GM12878 (cell line): ENCODE results near the gene SNRNP200.

Source experiments
- BCL11A ChIP-seq: IDR thresholded peaks from 2 replicates; pipeline ENCODE4 v1.6.1; 2011; ENCODE audit warnings: low read depth, low read length
- CHD1 ChIP-seq: IDR thresholded peaks from 2 replicates; pipeline ENCODE4 v1.6.1; 2012; ENCODE audit warnings: low read depth, low read length, improper control_type of control experiment
- EZH2 ChIP-seq: IDR thresholded peaks from 2 replicates; pipeline ENCODE4 v1.6.1; 2012; ENCODE audit warnings: low read depth, mild to moderate bottlenecking, control low read depth, inconsistent platforms, low read length, borderline replicate concordance; ENCODE audit not compliant: control insufficient read depth
- IRF4 ChIP-seq: IDR thresholded peaks from 2 replicates; pipeline ENCODE4 v1.6.1; 2011; ENCODE audit warnings: low read depth, low read length
- RAD21 ChIP-seq: IDR thresholded peaks from 2 replicates; pipeline ENCODE4 v1.6.1; 2011; ENCODE audit warnings: mild to moderate bottlenecking, low read depth, low read length, moderate library complexity; ENCODE audit not compliant: insufficient read depth
- TAF1 ChIP-seq: IDR thresholded peaks from 2 replicates; pipeline ENCODE4 v1.6.1; 2011; ENCODE audit warnings: mild to moderate bottlenecking, low read depth, low read length, borderline replicate concordance
- ZNF217 ChIP-seq: fragments of 450-650 bp; IDR thresholded peaks from 2 replicates; pipeline ENCODE4 v1.6.1; 2017; ENCODE audit warnings: antibody characterized with exemption, mild to moderate bottlenecking
- TF ChIP-seq, protein P1 (sequence below), 3 experiments: IDR thresholded peaks in 2 of 3; conservative IDR thresholded peaks in 1 of 3; 2 replicates each; pipeline ENCODE4 v1.5.1; 2011; ENCODE audit warnings: low read depth in 3 of 3, low read length in 3 of 3, mild to moderate bottlenecking in 3 of 3, control low read depth in 2 of 3, moderate library complexity in 2 of 3, inconsistent platforms in 1 of 3, mixed read lengths in 1 of 3; ENCODE audit not compliant: control insufficient read depth in 2 of 3, insufficient read depth in 1 of 3; ENCODE audit errors: extremely low read depth in 1 of 3
- TF ChIP-seq, protein P2 (sequence below): fragments of 450-650 bp; IDR thresholded peaks from 2 replicates; pipeline ENCODE4 v1.6.1; 2017; ENCODE audit warnings: mild to moderate bottlenecking
- TF ChIP-seq, protein P3 (sequence below): IDR thresholded peaks from 2 replicates; pipeline ENCODE4 v1.6.1; 2012; ENCODE audit warnings: mild to moderate bottlenecking, low read depth, low read length
- TF ChIP-seq, protein P4 (sequence below): IDR thresholded peaks from 2 replicates; pipeline ENCODE4 v1.6.1; 2011; ENCODE audit warnings: mild to moderate bottlenecking, low read depth, low read length, moderate library complexity; ENCODE audit not compliant: insufficient replicate concordance

DNA sequence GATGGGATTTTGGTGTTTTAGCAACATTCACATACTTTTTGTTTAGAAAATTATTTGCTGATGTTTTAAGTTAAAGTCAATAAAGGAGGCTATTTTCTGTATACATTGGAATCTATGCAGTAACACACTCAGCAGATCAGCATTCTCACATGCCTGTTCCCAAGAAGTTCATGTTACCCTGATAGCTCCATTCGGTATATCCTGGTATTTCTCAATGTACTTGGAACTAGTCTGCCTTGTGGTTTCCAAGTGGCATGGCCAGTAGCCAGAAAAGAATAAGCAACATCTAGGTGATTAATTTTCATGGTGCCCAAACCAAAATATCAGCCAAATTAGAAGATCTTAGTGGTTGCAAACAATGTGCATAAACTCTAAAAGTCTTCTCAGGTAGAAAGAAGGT is 25.1 kb upstream of the SNRNP200 start:
- TF ChIP-seq, protein P1, sequence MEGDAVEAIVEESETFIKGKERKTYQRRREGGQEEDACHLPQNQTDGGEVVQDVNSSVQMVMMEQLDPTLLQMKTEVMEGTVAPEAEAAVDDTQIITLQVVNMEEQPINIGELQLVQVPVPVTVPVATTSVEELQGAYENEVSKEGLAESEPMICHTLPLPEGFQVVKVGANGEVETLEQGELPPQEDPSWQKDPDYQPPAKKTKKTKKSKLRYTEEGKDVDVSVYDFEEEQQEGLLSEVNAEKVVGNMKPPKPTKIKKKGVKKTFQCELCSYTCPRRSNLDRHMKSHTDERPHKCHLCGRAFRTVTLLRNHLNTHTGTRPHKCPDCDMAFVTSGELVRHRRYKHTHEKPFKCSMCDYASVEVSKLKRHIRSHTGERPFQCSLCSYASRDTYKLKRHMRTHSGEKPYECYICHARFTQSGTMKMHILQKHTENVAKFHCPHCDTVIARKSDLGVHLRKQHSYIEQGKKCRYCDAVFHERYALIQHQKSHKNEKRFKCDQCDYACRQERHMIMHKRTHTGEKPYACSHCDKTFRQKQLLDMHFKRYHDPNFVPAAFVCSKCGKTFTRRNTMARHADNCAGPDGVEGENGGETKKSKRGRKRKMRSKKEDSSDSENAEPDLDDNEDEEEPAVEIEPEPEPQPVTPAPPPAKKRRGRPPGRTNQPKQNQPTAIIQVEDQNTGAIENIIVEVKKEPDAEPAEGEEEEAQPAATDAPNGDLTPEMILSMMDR (IDR thresholded peaks at IDR 0.05 in 2 of 3, conservative IDR thresholded peaks at IDR 0.05 in 1 of 3; ENCODE audit: control insufficient read depth in 2 of 3, extremely low read depth in 1 of 3, insufficient read depth in 1 of 3, low read depth in 3 of 3, low read length in 3 of 3) = no peak
- no peak for TF ChIP-seq BCL11A
- TF ChIP-seq, protein P2, sequence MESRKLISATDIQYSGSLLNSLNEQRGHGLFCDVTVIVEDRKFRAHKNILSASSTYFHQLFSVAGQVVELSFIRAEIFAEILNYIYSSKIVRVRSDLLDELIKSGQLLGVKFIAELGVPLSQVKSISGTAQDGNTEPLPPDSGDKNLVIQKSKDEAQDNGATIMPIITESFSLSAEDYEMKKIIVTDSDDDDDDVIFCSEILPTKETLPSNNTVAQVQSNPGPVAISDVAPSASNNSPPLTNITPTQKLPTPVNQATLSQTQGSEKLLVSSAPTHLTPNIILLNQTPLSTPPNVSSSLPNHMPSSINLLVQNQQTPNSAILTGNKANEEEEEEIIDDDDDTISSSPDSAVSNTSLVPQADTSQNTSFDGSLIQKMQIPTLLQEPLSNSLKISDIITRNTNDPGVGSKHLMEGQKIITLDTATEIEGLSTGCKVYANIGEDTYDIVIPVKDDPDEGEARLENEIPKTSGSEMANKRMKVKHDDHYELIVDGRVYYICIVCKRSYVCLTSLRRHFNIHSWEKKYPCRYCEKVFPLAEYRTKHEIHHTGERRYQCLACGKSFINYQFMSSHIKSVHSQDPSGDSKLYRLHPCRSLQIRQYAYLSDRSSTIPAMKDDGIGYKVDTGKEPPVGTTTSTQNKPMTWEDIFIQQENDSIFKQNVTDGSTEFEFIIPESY = no peak
- TF ChIP-seq EZH2 = no peak
- TF ChIP-seq, protein P3, sequence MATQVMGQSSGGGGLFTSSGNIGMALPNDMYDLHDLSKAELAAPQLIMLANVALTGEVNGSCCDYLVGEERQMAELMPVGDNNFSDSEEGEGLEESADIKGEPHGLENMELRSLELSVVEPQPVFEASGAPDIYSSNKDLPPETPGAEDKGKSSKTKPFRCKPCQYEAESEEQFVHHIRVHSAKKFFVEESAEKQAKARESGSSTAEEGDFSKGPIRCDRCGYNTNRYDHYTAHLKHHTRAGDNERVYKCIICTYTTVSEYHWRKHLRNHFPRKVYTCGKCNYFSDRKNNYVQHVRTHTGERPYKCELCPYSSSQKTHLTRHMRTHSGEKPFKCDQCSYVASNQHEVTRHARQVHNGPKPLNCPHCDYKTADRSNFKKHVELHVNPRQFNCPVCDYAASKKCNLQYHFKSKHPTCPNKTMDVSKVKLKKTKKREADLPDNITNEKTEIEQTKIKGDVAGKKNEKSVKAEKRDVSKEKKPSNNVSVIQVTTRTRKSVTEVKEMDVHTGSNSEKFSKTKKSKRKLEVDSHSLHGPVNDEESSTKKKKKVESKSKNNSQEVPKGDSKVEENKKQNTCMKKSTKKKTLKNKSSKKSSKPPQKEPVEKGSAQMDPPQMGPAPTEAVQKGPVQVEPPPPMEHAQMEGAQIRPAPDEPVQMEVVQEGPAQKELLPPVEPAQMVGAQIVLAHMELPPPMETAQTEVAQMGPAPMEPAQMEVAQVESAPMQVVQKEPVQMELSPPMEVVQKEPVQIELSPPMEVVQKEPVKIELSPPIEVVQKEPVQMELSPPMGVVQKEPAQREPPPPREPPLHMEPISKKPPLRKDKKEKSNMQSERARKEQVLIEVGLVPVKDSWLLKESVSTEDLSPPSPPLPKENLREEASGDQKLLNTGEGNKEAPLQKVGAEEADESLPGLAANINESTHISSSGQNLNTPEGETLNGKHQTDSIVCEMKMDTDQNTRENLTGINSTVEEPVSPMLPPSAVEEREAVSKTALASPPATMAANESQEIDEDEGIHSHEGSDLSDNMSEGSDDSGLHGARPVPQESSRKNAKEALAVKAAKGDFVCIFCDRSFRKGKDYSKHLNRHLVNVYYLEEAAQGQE = no peak
- TF ChIP-seq CHD1 = no peak
- TF ChIP-seq TAF1 = no peak
- no peak for TF ChIP-seq RAD21
- TF ChIP-seq, protein P4, sequence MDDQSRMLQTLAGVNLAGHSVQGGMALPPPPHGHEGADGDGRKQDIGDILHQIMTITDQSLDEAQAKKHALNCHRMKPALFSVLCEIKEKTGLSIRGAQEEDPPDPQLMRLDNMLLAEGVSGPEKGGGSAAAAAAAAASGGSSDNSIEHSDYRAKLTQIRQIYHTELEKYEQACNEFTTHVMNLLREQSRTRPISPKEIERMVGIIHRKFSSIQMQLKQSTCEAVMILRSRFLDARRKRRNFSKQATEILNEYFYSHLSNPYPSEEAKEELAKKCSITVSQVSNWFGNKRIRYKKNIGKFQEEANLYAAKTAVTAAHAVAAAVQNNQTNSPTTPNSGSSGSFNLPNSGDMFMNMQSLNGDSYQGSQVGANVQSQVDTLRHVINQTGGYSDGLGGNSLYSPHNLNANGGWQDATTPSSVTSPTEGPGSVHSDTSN = no peak
- no peak for TF ChIP-seq ZNF217
- no peak for TF ChIP-seq IRF4
